Measurements from ENCODE around the gene FLNA. TPM values are rescaled to one million over a fixed set of nuclear protein-coding genes. Genes with fewer than 3 reads are reported as not detected.
A peak's percentile ranks its signal among the peaks of the same experiment; 100 is the strongest.

FLNA gene
- total and polyA plus RNA-seq, 2 donors: 1,306 to 6,054 TPM

DNA sequence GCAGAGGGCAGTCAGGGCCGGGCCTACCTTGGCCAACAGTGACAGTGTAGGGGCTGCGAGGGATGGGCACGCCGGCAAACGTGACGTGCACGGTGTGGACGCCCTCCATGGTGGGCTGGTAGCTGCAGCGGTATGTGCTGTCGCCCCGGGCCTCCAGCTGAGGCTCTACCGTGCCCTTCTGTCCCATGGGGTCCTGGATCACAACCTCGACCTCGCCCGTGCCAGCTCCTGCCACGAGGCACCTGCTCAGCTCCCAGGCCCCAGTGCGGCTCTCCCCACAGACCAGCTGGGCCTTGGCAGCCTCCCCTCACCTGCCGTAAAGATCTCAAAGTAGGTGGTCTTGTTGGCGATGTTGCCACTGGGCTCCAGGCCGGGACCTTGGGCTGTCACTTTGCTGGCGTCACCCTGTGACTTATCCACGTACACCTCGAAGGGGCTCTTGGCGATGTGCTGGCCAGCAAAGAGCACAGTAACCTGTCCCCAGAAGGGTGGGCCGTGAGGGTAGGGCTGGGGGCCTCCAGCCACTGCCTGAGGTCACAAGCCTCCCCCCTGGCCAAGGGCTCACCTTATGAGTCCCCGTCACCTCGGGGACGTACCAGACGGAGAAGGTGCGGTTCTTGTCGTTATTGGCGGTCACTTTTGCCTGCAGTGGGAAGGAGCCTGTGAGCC is 8.3 kb downstream of the FLNA start:
- Histone ChIP-seq H3K27ac (ENCODE audit: low read depth) (peak overlapping the region; percentile 68), H3K4me1 (ENCODE audit: insufficient read depth) (no peaks in the 10 kb centered on the region), H3K4me3 (ENCODE audit: low read depth, low read length) (no peak overlapping the region), H3K36me3 (ENCODE audit: insufficient read depth) (peaks cover 7% of the 10 kb centered on the region)
- 60% methylated on average over 32 of the region's 32 CpGs for WGBS
- no peak for DNase-seq (ENCODE audit: extremely low spot score)

GRCh38 chrX:154365052-154365600 is 9.3 kb downstream of the FLNA start:
- 53% methylated on average over 20 of the region's 20 CpGs for WGBS
- H3K27ac ChIP-seq (ENCODE audit: low read depth): no peak overlapping the region
- H3K36me3 ChIP-seq (ENCODE audit: insufficient read depth): peaks cover 8% of the 10 kb centered on the region
- no peak for DNase-seq (ENCODE audit: extremely low spot score)
- no peak overlapping the region for H3K4me3 ChIP-seq (ENCODE audit: low read depth, low read length)
- no peaks in the 10 kb centered on the region for H3K4me1 ChIP-seq (ENCODE audit: insufficient read depth)

- Histone ChIP-seq H3K4me1 (ENCODE audit: insufficient read depth) (no peaks in the 10 kb centered on the region), H3K4me3 (ENCODE audit: low read depth, low read length) (no peak overlapping the region), H3K36me3 (ENCODE audit: insufficient read depth) (peaks cover 12% of the 10 kb centered on the region), H3K27ac (ENCODE audit: low read depth) (no peak overlapping the region)
- 54% methylated on average over 20 of the region's 20 CpGs for WGBS
- no peak for DNase-seq (ENCODE audit: extremely low spot score)
These were observed 10.6 kb downstream of the FLNA start for GRCh38 chrX:154363706-154364439.

DNA sequence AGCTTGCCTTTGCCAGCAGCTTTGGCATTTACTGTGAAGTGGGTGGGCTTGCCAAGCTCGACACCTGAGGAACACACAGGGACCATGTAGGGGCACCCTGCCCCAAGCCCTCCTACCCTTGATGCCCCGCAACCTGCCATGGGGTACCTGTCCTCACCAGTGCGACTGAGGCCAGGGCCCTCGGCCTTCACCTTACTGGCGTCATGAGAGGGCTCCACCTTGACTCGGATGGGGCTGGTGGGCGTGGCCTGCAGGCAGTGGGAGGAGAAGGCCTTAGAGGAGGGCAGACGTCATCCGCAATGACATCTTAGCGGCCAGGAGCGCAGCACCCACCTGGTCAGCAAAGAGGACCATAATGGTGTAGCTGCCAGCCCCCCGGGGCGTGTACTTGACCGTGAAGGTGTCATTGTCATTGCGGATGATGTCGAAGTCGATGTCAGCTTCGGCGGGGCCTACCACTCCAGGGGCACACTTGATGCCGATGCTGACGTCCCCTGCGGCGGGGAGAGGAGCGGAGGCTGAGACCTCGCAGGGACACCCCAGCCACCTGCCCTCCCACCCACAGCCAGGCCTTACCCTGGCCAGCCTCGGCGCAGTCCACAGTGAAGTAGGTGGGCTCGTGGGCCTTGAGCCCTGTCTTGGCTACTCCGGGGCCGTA is 12.2 kb downstream of the FLNA start:
- H3K4me1 ChIP-seq (ENCODE audit: insufficient read depth): no peaks in the 10 kb centered on the region
- DNase-seq (ENCODE audit: extremely low spot score): no peak
- WGBS: 73% methylated on average over 30 of the region's 30 CpGs
- no peak overlapping the region for H3K27ac ChIP-seq (ENCODE audit: low read depth)
- peaks cover 12% of the 10 kb centered on the region for H3K36me3 ChIP-seq (ENCODE audit: insufficient read depth)
- no peak overlapping the region for H3K4me3 ChIP-seq (ENCODE audit: low read depth, low read length)

GRCh38 chrX:154360155-154360713 is 14.2 kb downstream of the FLNA start:
- 68% methylated on average over 34 of the region's 34 CpGs for WGBS
- no peak for DNase-seq (ENCODE audit: extremely low spot score)

GRCh38 chrX:154359362-154360154 is 14.9 kb downstream of the FLNA start:
- H3K4me3 ChIP-seq (ENCODE audit: low read depth, low read length): no peak overlapping the region
- peak overlapping the region; percentile 55 for H3K27ac ChIP-seq (ENCODE audit: low read depth)
- H3K36me3 ChIP-seq (ENCODE audit: insufficient read depth): peaks cover 13% of the 10 kb centered on the region
- no peaks in the 10 kb centered on the region for H3K4me1 ChIP-seq (ENCODE audit: insufficient read depth)
- WGBS: 73% methylated on average over 41 of the region's 41 CpGs
- DNase-seq (ENCODE audit: extremely low spot score): no peak

More at GRCh38 chrX:154360155-154360713, 14.2 kb downstream of the FLNA start:
- Histone ChIP-seq H3K27ac (ENCODE audit: low read depth) (peak overlapping the region; percentile 30), H3K4me1 (ENCODE audit: insufficient read depth) (no peaks in the 10 kb centered on the region), H3K36me3 (ENCODE audit: insufficient read depth) (peaks cover 13% of the 10 kb centered on the region), H3K4me3 (ENCODE audit: low read depth, low read length) (no peak overlapping the region)

DNA sequence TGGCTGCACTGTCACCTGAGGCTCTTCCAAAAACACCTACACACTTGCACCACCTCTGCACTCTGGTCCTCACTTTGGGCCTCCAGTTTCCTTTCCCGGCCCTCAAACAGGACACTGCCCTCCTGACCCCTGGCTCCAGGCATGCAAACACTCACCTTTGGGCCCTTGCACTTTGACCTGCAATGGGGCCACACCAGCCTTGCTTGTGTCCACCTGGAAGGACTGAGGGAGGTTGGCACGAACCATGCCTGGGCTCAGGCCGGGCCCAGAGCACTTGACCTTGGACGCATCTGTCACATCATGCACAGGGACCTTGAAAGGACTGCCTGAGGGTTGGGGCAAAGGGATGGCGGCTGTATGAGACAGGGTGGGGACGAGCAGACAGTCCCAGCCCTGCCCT is 15.6 kb downstream of the FLNA start:
- 75% methylated on average over 6 of the region's 6 CpGs for WGBS
- DNase-seq (ENCODE audit: extremely low spot score): no peak
- no peaks in the 10 kb centered on the region for H3K4me1 ChIP-seq (ENCODE audit: insufficient read depth)
- H3K27ac ChIP-seq (ENCODE audit: low read depth): peak overlapping the region; percentile 55
- no peak overlapping the region for H3K4me3 ChIP-seq (ENCODE audit: low read depth, low read length)
- H3K36me3 ChIP-seq (ENCODE audit: insufficient read depth): peaks cover 13% of the 10 kb centered on the region

DNA sequence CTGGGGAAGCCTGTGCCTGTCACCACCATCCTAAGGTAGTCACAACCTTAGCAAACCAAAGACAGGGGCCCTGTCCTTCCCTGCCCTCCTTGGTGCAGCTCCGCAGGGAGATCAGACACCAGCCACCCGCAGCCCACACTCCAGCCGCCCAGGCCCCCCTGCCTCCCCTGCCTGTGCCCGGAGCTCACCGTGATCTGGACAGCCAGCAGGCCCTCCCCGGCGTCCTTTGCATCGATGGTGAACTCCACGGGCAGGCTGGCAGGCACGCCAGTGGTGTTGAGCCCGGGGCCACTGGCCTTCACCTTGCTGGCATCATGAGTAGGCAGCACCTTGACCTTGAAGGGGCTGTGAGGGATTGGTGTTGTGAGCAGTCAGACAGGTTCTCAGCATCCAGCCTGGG is 16.4 kb downstream of the FLNA start:
- DNase-seq (ENCODE audit: extremely low spot score): no peak
- Histone ChIP-seq H3K4me3 (ENCODE audit: low read depth, low read length) (no peak overlapping the region), H3K4me1 (ENCODE audit: insufficient read depth) (no peaks in the 10 kb centered on the region), H3K36me3 (ENCODE audit: insufficient read depth) (peaks cover 13% of the 10 kb centered on the region), H3K27ac (ENCODE audit: low read depth) (peak overlapping the region; percentile 54)
- 70% methylated on average over 11 of the region's 11 CpGs for WGBS

DNA sequence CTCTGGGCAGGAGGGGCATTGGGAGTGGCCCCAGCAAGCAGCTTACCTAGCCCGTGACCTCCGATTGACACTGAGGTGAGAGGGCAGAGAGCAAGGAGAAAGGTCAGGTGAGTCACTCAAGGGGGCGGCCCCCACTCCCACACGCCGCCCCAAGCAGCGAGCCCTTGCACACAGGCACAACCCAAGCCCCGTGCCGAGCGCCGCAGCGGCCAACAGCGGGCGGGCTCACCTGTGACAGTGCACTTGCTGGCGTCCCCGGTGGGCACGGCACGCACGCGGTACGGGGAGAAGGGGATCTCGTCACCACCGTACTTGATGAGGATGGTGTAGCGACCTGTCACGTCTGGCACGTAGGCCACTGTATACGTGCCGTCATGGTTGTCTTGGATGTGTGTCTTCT is 17.2 kb downstream of the FLNA start:
- Histone ChIP-seq H3K27ac (ENCODE audit: low read depth) (peak overlapping the region; percentile 43), H3K36me3 (ENCODE audit: insufficient read depth) (peaks cover 9% of the 10 kb centered on the region), H3K4me1 (ENCODE audit: insufficient read depth) (no peaks in the 10 kb centered on the region)

DNA sequence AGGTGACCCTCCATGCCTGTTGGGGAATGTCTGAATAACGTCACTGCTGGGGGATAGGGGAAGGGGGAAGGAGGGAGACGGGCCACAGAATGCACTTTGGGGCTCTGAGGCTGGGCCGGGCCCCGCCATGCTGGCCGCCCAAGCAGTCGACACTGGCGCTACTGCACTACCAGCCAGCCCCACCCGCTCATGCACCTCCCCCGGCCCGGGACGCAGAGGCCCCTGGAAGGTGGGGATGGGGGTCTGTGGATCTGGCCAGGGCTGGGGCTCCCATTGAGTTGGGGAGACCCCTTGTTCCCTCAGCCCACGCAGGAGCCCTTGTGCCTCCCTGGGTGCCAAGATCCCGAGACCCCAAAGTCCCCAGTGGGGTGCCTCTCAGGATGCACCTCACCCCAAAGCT is 17.8 kb downstream of the FLNA start:
- Histone ChIP-seq H3K27ac (ENCODE audit: low read depth) (no peak overlapping the region), H3K4me1 (ENCODE audit: insufficient read depth) (no peaks in the 10 kb centered on the region), H3K36me3 (ENCODE audit: insufficient read depth) (peaks cover 9% of the 10 kb centered on the region), H3K4me3 (ENCODE audit: low read depth, low read length) (no peak overlapping the region)
- no peak for DNase-seq (ENCODE audit: extremely low spot score)
- 53% methylated on average over 13 of the region's 13 CpGs for WGBS

More for the DNA sequence above, 17.2 kb downstream of the FLNA start:
- WGBS: 77% methylated on average over 27 of the region's 27 CpGs
- no peak for DNase-seq (ENCODE audit: extremely low spot score)
- no peak overlapping the region for H3K4me3 ChIP-seq (ENCODE audit: low read depth, low read length)

DNA sequence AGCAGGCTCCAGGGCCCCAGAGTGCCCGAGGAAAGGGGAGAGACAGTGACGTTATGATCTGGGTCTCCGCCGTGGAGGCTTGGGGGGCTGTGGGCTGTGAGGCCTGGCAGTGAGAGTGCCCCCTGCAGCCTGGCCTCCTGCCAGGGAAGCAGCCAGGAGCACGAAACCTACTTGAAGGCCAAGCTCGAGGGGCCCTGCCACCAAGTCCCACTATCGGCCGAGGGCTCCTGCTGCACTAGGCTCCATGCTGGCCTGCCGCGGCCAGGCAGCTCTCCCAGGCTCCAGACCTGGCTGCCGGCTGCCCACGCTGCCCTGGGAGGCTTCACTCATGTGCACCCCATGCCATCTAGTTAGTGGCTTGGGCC is 18.7 kb downstream of the FLNA start:
- WGBS: 52% methylated on average over 12 of the region's 12 CpGs
- Histone ChIP-seq H3K4me3 (ENCODE audit: low read depth, low read length) (no peak overlapping the region), H3K4me1 (ENCODE audit: insufficient read depth) (no peaks in the 10 kb centered on the region), H3K27ac (ENCODE audit: low read depth) (no peak overlapping the region), H3K36me3 (ENCODE audit: insufficient read depth) (peaks cover 6% of the 10 kb centered on the region)
- no peak for DNase-seq (ENCODE audit: extremely low spot score)

DNA sequence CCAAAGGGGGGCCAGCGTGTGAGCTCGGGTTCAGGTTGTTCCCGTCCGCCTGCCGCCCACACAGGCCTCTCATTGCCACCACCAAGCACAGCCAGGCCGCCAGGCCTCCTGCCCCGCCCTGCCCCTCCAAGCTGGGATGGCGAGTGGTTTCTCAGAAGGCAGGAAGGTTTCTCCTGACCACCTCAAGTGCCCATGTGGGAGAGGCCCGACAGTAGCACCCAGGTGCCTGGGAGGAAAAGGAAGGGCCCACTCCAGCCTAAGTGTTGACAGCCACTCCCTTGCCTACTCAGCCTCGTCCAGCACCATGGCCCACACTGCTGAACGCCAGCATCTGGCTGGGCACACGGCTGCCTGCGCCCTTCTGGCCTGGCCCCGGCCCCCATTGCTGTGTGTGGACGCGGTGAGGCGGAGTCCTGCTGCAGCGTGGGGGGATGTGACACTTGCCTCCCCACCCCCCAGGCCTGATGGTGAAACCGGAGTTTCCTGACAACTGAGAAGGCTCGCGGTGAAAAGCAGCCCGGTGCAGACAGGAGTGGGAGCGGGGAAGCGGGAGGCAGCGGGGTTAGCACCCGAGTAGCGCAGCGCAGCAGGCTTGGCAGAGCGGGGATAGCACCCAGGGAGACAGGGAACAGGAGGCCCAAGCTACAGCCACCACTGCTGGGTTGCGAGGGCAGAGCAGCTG is 19.2 kb downstream of the FLNA start:
- 64% methylated on average over 30 of the region's 30 CpGs for WGBS
- no peak for DNase-seq (ENCODE audit: extremely low spot score)
- H3K4me1 ChIP-seq (ENCODE audit: insufficient read depth): no peaks in the 10 kb centered on the region
- H3K36me3 ChIP-seq (ENCODE audit: insufficient read depth): peaks cover 6% of the 10 kb centered on the region
- H3K27ac ChIP-seq (ENCODE audit: low read depth): peak overlapping the region; percentile 51
- H3K4me3 ChIP-seq (ENCODE audit: low read depth, low read length): no peak overlapping the region
